ENCODE data around the gene NPLOC4.
"Not testable (repeated sequence)": the region's sequence is repeated elsewhere in the genome, so short reads cannot be mapped to it uniquely, and the experiment has no call there.

Gene NPLOC4

DNA sequence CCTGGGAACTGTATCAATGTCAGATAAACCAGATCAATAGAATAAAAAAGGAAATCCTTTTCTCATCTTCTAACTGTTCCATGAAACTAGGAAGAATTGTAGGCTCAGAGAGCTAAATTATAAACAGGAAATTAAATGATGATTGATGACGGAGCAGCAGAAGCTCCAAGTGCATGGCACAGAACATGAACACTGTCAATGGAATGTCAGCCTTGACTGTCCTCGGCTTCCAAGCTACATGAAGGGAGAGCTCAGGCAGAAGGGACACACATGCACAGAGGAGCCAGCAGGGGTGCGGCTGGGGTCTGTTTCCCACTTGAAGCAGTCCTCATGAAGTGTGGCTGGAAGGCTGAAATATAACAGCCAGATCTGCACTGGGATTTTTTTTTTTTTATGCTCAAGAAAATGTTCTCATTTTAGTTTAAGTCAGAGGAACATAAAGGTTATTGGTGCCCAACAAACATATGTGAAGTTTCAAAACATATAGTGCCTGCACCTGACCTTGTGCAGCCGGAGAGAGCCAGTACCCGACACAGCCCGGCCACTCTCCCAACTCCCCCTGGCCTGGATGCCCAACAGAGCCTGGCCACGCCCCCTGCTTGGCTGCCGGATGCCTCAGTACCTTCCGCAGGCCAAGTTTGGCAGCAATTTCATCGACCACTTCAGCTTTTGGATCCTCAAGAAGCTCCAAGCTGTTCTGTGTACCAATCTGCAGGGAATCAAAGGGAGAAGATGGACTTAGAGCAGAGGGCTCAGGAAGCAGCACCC lies 37.0 kb downstream of the NPLOC4 start:
- Histone ChIP-seq H3K9ac (ENCODE audit: low read length) (no peak overlapping the region), H3K36me3 (ENCODE audit: control insufficient read depth, low read depth, low read length) (peaks cover 70% of the 10 kb centered on the region), H3K27ac (ENCODE audit: low read length) (no peak overlapping the region)

DNA sequence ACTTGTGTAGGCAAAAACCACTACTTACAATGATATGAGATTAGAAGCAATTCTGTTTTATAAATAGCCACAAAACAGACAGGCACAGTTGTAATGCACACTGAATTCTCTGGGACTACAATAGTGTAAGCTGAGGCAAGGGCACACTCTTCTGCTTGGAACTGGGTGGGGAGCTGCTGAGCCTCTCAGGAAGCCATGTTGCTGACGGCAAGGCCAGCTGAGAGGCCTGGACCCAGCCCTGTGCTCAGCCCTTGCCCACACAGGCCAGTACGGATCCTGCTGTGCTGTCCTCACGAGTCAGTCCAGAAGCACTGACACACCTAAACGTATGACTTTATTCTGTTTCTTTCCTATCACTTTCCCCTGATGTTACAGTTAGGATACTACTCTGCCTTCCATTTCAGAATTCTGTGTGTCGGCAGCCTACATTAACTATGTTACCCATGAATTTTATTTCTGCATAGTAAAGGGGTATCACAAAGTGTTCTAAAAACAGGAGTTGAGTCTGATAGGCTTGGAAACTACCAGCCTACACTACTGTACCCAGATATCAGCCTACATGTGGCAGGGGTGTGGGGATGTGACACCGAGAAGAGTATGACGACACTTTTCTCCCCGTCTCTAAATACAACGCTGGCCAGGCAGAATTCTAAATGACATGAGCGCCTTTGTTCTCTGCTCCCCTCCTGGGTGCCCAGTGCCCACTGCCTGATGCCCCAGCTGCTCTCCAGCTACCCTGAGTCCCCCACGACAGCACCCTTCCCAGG lies 43.6 kb downstream of the NPLOC4 start:
- H3K4me1 ChIP-seq (ENCODE audit: control insufficient read depth, low read depth, low read length), result no peaks in the 10 kb centered on the region
- H3K9me3 ChIP-seq (ENCODE audit: control insufficient read depth, low read depth, low read length), result no peaks in the 10 kb centered on the region
- H3K27ac ChIP-seq (ENCODE audit: low read length), result no peak overlapping the region
- peaks cover 72% of the 10 kb centered on the region for H3K36me3 ChIP-seq (ENCODE audit: control insufficient read depth, low read depth, low read length)
- H3K27me3 ChIP-seq (ENCODE audit: control insufficient read depth, insufficient read depth, low read length), result no peaks in the 10 kb centered on the region
- H3K4me3 ChIP-seq (ENCODE audit: low read length), result no peak overlapping the region
- H3K9ac ChIP-seq (ENCODE audit: low read length), result no peak overlapping the region

More for the DNA sequence above, 37.0 kb downstream of the NPLOC4 start:
- Histone ChIP-seq H3K9me3 (ENCODE audit: control insufficient read depth, low read depth, low read length) (no peaks in the 10 kb centered on the region), H3K27me3 (ENCODE audit: control insufficient read depth, insufficient read depth, low read length) (no peaks in the 10 kb centered on the region), H3K4me3 (ENCODE audit: low read length) (no peak overlapping the region), H3K4me1 (ENCODE audit: control insufficient read depth, low read depth, low read length) (no peaks in the 10 kb centered on the region)

DNA sequence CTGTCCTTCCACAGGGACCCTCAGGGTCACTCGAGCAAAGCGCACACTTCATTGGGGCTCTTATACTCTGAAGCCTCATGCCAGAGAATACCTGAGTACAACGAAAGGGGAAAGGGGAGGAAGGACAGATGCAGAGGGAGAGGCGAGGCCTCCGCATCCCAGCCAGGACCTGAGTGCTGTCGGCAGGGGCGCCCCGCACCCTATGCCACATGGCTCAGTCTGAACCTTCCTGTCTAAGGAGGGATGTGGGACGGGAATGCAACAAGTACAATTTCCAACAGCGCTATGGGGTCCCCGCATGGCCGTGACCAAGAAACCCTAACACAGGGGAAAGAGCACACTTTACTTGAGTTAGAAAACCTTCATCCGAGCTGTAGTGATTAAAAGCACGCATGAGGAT lies 44.9 kb downstream of the NPLOC4 start:
- Histone ChIP-seq H3K36me3 (ENCODE audit: control insufficient read depth, low read depth, low read length) (peaks cover 71% of the 10 kb centered on the region), H3K9me3 (ENCODE audit: control insufficient read depth, low read depth, low read length) (no peaks in the 10 kb centered on the region), H3K4me3 (ENCODE audit: low read length) (no peak overlapping the region), H3K4me1 (ENCODE audit: control insufficient read depth, low read depth, low read length) (no peaks in the 10 kb centered on the region), H3K9ac (ENCODE audit: low read length) (no peak overlapping the region), H3K27me3 (ENCODE audit: control insufficient read depth, insufficient read depth, low read length) (no peaks in the 10 kb centered on the region), H3K27ac (ENCODE audit: low read length) (no peak overlapping the region)

GRCh38 chr17:81590121-81590520 lies 46.8 kb downstream of the NPLOC4 start:
- peaks cover 75% of the 10 kb centered on the region for H3K36me3 ChIP-seq (ENCODE audit: control insufficient read depth, low read depth, low read length)

DNA sequence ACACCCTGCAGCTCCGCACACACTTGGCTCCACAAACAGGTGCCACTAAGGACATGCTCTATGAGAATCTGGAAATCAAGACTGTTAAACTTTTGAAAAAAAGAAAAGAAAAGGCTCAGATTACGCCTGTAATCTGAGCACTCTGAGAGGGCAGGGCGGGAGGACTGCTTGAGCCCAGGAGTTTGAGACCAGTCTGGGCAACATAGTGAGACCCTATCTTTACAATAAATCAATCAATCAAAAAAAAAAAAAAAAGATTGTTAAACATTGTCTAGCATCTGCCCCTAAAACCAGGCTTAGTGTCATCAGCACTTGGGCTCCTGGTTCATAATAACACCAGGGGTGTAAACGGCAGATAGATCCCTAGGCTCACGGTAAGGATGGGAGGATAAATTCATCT lies 47.3 kb downstream of the NPLOC4 start:
- H3K4me1 ChIP-seq (ENCODE audit: control insufficient read depth, low read depth, low read length), result no peaks in the 10 kb centered on the region
- peaks cover 72% of the 10 kb centered on the region for H3K36me3 ChIP-seq (ENCODE audit: control insufficient read depth, low read depth, low read length)
- no peaks in the 10 kb centered on the region for H3K27me3 ChIP-seq (ENCODE audit: control insufficient read depth, insufficient read depth, low read length)
- H3K4me3 ChIP-seq (ENCODE audit: low read length), result no peak overlapping the region
- no peak overlapping the region for H3K27ac ChIP-seq (ENCODE audit: low read length)
- no peak overlapping the region for H3K9ac ChIP-seq (ENCODE audit: low read length)
- H3K9me3 ChIP-seq (ENCODE audit: control insufficient read depth, low read depth, low read length), result no peaks in the 10 kb centered on the region

More at GRCh38 chr17:81590121-81590520, 46.8 kb downstream of the NPLOC4 start:
- Histone ChIP-seq H3K4me1 (ENCODE audit: control insufficient read depth, low read depth, low read length) (no peaks in the 10 kb centered on the region), H3K27ac (ENCODE audit: low read length) (no peak overlapping the region), H3K27me3 (ENCODE audit: control insufficient read depth, insufficient read depth, low read length) (no peaks in the 10 kb centered on the region), H3K9me3 (ENCODE audit: control insufficient read depth, low read depth, low read length) (no peaks in the 10 kb centered on the region), H3K4me3 (ENCODE audit: low read length) (no peak overlapping the region), H3K9ac (ENCODE audit: low read length) (no peak overlapping the region)

- Histone ChIP-seq H3K4me1 (ENCODE audit: control insufficient read depth, low read depth, low read length) (no peaks in the 10 kb centered on the region), H3K27ac (ENCODE audit: low read length) (no peak overlapping the region), H3K4me3 (ENCODE audit: low read length) (no peak overlapping the region), H3K9me3 (ENCODE audit: control insufficient read depth, low read depth, low read length) (no peaks in the 10 kb centered on the region), H3K9ac (ENCODE audit: low read length) (no peak overlapping the region), H3K27me3 (ENCODE audit: control insufficient read depth, insufficient read depth, low read length) (no peaks in the 10 kb centered on the region), H3K36me3 (ENCODE audit: control insufficient read depth, low read depth, low read length) (peaks cover 78% of the 10 kb centered on the region)
Observed at GRCh38 chr17:81586096-81586495, 50.8 kb downstream of the NPLOC4 start.

- H3K27ac ChIP-seq (ENCODE audit: low read length); H3K4me3 ChIP-seq (ENCODE audit: low read length); H3K27me3 ChIP-seq (ENCODE audit: control insufficient read depth, insufficient read depth, low read length); H3K9ac ChIP-seq (ENCODE audit: low read length); H3K4me1 ChIP-seq (ENCODE audit: control insufficient read depth, low read depth, low read length); H3K9me3 ChIP-seq (ENCODE audit: control insufficient read depth, low read depth, low read length): not testable (repeated sequence)
- peaks cover 69% of the 10 kb centered on the region for H3K36me3 ChIP-seq (ENCODE audit: control insufficient read depth, low read depth, low read length)
Observed at GRCh38 chr17:81584771-81585170, 52.1 kb downstream of the NPLOC4 start.

GRCh38 chr17:81583589-81584342 lies 53.1 kb downstream of the NPLOC4 start:
- Histone ChIP-seq H3K4me3 (ENCODE audit: low read length) (no peak overlapping the region), H3K27ac (ENCODE audit: low read length) (no peak overlapping the region), H3K4me1 (ENCODE audit: control insufficient read depth, low read depth, low read length) (no peaks in the 10 kb centered on the region), H3K36me3 (ENCODE audit: control insufficient read depth, low read depth, low read length) (peaks cover 63% of the 10 kb centered on the region), H3K27me3 (ENCODE audit: control insufficient read depth, insufficient read depth, low read length) (no peaks in the 10 kb centered on the region), H3K9me3 (ENCODE audit: control insufficient read depth, low read depth, low read length) (no peaks in the 10 kb centered on the region), H3K9ac (ENCODE audit: low read length) (no peak overlapping the region)

DNA sequence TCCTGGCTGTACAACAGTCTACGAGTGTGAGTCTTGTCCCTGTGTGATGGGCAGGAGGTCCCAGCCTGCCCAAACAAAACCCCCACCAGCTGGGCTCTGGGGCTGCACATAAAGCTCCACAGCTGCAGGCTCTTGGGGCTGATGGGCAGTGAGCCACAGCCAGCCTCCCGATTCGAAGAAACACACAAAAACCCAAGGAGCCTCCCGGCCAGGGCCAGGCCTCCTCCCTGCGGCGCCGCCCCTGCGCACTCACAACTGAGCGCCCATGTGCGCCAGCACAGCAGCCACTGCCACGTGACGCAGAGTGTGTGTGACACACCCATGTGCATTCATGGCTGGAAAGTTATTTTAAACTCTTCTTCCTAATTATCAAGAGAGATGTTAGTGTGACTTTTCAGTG lies 54.2 kb downstream of the NPLOC4 start:
- Histone ChIP-seq H3K9me3 (ENCODE audit: control insufficient read depth, low read depth, low read length) (no peaks in the 10 kb centered on the region), H3K4me3 (ENCODE audit: low read length) (no peak overlapping the region), H3K27me3 (ENCODE audit: control insufficient read depth, insufficient read depth, low read length) (no peaks in the 10 kb centered on the region), H3K36me3 (ENCODE audit: control insufficient read depth, low read depth, low read length) (peaks cover 59% of the 10 kb centered on the region), H3K9ac (ENCODE audit: low read length) (no peak overlapping the region), H3K4me1 (ENCODE audit: control insufficient read depth, low read depth, low read length) (no peaks in the 10 kb centered on the region), H3K27ac (ENCODE audit: low read length) (no peak overlapping the region)

DNA sequence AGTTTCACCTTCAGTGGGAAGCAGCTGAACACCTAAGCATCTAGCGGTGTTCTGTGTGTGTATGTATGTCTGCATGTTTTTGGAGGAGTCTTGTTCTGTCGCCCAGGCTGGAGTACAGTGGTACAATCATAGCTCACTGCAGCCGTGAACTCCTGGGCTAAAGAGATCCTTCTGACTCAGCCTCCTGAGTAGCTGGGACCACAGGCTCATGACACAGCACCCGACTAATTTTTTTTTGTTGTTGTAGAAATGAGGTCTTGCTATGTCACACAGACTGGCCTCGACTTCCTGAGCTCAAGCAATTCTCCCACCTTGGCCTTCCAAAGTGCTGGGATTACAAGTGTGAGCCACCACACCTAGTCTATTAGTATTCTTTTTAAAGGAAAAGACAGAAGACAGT lies 54.6 kb downstream of the NPLOC4 start:
- Histone ChIP-seq H3K27me3 (ENCODE audit: control insufficient read depth, insufficient read depth, low read length) (no peaks in the 10 kb centered on the region), H3K36me3 (ENCODE audit: control insufficient read depth, low read depth, low read length) (peaks cover 59% of the 10 kb centered on the region), H3K4me1 (ENCODE audit: control insufficient read depth, low read depth, low read length) (no peaks in the 10 kb centered on the region), H3K4me3 (ENCODE audit: low read length) (no peak overlapping the region), H3K9me3 (ENCODE audit: control insufficient read depth, low read depth, low read length) (no peaks in the 10 kb centered on the region), H3K27ac (ENCODE audit: low read length) (no peak overlapping the region), H3K9ac (ENCODE audit: low read length) (no peak overlapping the region)

DNA sequence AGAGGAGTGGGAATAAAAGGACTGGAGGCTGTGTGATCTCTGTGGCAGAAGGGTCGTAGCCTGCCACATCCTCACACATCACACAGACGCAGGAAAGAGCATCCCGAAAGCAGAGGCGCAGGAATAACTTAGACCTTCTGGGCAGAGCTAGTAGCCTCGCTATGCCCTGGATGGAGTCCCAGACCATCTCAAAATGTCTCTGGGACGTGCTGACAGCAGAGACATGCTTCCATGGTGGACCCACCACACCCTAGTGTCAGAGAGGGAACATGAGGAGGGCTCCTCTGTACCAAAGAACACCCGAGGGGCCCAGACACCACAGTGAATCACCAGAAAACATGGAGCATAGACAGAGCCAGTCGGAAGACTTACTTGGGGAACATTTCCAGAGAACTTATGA lies 55.2 kb downstream of the NPLOC4 start:
- no peaks in the 10 kb centered on the region for H3K27me3 ChIP-seq (ENCODE audit: control insufficient read depth, insufficient read depth, low read length)
- H3K9me3 ChIP-seq (ENCODE audit: control insufficient read depth, low read depth, low read length), result no peaks in the 10 kb centered on the region
- H3K4me1 ChIP-seq (ENCODE audit: control insufficient read depth, low read depth, low read length), result no peaks in the 10 kb centered on the region
- H3K27ac ChIP-seq (ENCODE audit: low read length), result no peak overlapping the region
- H3K36me3 ChIP-seq (ENCODE audit: control insufficient read depth, low read depth, low read length), result peaks cover 56% of the 10 kb centered on the region
- H3K4me3 ChIP-seq (ENCODE audit: low read length), result no peak overlapping the region
- H3K9ac ChIP-seq (ENCODE audit: low read length), result no peak overlapping the region

Measured in iPS-18a (cell line).